ENCODE measurements around the gene ZNF444.

The ZNF444 gene

GRCh38 chr19:56152644-56153043 lies 11.6 kb downstream of the ZNF444 start:
- no peak for DNase-seq (ENCODE audit: low read depth)
- TF ChIP-seq, protein P1, sequence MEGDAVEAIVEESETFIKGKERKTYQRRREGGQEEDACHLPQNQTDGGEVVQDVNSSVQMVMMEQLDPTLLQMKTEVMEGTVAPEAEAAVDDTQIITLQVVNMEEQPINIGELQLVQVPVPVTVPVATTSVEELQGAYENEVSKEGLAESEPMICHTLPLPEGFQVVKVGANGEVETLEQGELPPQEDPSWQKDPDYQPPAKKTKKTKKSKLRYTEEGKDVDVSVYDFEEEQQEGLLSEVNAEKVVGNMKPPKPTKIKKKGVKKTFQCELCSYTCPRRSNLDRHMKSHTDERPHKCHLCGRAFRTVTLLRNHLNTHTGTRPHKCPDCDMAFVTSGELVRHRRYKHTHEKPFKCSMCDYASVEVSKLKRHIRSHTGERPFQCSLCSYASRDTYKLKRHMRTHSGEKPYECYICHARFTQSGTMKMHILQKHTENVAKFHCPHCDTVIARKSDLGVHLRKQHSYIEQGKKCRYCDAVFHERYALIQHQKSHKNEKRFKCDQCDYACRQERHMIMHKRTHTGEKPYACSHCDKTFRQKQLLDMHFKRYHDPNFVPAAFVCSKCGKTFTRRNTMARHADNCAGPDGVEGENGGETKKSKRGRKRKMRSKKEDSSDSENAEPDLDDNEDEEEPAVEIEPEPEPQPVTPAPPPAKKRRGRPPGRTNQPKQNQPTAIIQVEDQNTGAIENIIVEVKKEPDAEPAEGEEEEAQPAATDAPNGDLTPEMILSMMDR (IDR thresholded peaks at IDR 0.05; ENCODE audit: control insufficient read depth, extremely low read depth, insufficient read depth) = no peak
- H3K4me3 ChIP-seq (ENCODE audit: low read depth, low read length) = no peak overlapping the region

DNA sequence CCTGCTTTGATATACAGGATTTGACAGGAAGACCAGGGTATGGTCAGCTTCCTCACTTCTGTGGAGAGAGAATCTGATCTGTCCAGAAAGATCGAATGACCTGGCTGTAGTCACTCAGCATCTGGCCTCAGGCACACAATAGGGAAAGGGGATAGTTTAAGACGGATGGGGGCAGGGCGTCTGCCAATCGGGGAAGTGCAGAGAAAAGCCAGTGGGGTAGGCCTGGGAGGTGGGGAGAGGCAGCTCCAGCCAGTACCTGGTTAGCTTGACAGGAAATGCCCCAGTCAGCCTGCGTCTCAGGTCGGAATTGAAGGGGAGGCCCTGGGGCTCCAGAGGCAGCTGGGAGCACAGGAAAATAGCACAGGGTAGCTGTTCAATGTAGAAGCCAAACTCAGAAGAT lies 12.4 kb downstream of the ZNF444 start:
- DNase-seq (ENCODE audit: low read depth) = no peak
- TF ChIP-seq, protein P1 (IDR thresholded peaks at IDR 0.05; ENCODE audit: control insufficient read depth, extremely low read depth, insufficient read depth) = no peak
- no peak overlapping the region for H3K4me3 ChIP-seq (ENCODE audit: low read depth, low read length)

DNA sequence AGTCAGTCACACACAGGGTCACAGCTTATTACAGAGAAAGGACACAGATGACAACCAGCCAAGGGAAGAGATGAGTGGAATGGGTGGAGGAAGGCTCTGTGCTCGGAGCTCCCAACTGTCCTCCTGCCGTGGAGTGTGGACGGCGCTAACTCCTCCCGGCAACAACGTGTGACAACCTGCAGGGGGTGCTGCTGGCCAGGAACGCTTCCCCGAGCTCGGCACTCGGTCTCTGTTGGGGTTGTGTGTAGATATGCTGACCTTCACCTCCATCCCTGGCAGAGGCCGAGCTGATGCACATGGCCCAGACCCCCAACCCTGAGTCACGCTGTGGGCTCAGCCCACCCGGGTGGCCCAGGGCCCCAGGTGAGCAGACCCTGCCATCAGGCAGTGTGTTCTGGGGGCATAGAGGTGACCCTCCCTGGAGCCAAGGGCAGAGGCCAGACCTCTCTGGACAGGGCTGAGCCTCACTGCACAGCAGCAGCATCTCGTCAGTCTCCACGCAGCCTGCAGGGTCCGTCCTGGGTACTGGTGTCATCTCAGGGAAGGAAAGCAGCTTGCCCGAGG lies 14.1 kb downstream of the ZNF444 start:
- DNase-seq (ENCODE audit: low read depth) = no peak
- TF ChIP-seq, protein P1 (IDR thresholded peaks at IDR 0.05; ENCODE audit: control insufficient read depth, extremely low read depth, insufficient read depth) = peak; percentile 30; the same call in 1 of the 2 replicates
- H3K4me3 ChIP-seq (ENCODE audit: low read depth, low read length) = no peak overlapping the region

DNA sequence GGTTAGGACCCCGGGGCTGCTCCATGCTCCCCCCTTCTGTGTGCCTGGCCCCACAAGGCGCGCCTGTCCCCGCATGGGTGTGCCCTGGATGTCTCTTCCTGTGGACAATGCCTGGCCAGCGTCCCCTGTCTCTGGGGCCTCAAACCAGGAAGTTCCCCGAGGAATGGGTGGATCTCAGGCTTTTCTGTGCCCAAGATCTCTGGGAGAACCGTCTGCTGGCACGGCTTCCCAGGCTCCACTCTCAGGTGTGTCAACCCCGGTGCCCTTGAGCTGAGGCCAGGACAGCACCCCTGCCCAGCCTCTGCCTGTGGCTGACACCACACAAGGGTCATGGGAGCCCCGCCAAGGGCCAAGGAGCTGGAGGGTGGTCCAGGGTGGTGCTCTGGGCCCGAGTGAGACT lies 15.7 kb downstream of the ZNF444 start:
- H3K4me3 ChIP-seq (ENCODE audit: low read depth, low read length) = no peak overlapping the region
- TF ChIP-seq, protein P1 (IDR thresholded peaks at IDR 0.05; ENCODE audit: control insufficient read depth, extremely low read depth, insufficient read depth) = no peak
- DNase-seq (ENCODE audit: low read depth) = no peak

DNA sequence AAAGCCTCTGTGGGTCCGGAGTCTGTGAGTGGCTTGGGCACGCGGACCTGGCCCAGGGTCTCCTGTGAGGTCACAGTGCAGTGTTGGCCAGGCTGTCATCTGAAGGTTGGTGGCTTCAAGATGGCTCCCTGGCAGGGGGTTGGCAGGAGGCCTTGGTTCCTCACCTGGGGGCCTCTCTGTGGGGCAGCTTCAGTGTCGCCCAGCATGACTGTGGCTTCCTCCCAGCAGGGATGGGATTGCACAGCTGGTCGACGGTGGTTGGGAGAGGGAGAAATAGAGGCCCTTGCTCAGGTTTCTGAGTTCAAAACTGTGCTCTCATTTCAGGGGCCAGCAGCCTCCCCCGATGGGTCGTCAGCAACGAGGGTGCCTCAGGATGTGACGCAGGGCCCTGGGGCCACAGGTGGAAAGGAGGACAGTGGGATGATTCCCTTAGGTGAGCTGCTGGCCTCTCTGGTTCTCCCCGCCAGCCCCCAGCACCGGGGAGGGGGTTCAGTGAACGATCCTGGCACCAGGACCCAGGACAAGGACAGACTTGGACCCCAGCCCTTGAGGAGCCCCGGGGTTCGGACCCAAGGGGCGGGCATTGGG lies 17.2 kb downstream of the ZNF444 start:
- no peak overlapping the region for H3K4me3 ChIP-seq (ENCODE audit: low read depth, low read length)
- DNase-seq (ENCODE audit: low read depth) = no peak
- TF ChIP-seq, protein P1 (IDR thresholded peaks at IDR 0.05; ENCODE audit: control insufficient read depth, extremely low read depth, insufficient read depth) = no peak

DNA sequence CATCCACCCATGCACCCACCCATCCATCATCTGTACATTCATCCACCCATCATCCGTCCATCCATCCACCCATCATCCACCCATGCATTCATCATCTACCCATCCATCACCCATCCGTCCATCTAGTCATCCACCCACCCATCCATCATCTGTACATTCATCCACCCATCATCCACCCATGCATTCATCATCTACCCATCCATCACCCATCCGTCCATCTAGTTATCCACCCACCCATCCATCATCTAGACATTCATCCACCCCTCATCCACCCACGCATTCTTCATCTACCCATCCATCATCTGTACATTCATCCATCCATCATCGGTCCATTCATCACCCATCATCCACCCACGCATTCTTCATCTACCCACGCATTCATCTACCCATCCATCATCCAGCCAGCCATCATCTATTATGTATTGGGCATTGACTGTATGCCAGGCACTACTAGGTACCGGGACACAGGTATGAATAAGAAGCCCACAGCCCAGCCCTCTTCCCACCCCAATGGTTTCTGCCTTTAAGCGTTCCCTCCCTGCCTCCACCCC lies 18.0 kb downstream of the ZNF444 start:
- no peak overlapping the region for H3K4me3 ChIP-seq (ENCODE audit: low read depth, low read length)
- no peak for DNase-seq (ENCODE audit: low read depth)
- TF ChIP-seq, protein P1 (IDR thresholded peaks at IDR 0.05; ENCODE audit: control insufficient read depth, extremely low read depth, insufficient read depth) = no peak
